Measurements from ENCODE around the gene GJA9. TPM values are rescaled to one million over a fixed set of nuclear protein-coding genes. Genes with fewer than 3 reads are reported as not detected.
"Not testable (repeated sequence)": the region's sequence is repeated elsewhere in the genome, so short reads cannot be mapped to it uniquely, and the experiment has no call there.

GJA9 gene
- polyA plus RNA-seq (2012; ENCODE audit: insufficient read depth, insufficient read length): 0.48 TPM

- no peak for DNase-seq (ENCODE audit: low read depth, low spot score)
- H3K4me3 ChIP-seq (ENCODE audit: low read length): no peak within 1 kb of the TSS
These were observed at the start of gene GJA9 for GRCh38 chr1:38881487-38881886. Gene GJA9 (minus strand): TSS chr1:38881587. CDS start chr1:38876098, 5,489 bp downstream.

GRCh38 chr1:38929476-38929875, 48.1 kb upstream of the GJA9 start:
- DNase-seq (ENCODE audit: low read depth, low spot score): no peak

GRCh38 chr1:38929054-38929453, 47.7 kb upstream of the GJA9 start:
- no peak for DNase-seq (ENCODE audit: low read depth, low spot score)
- no peak overlapping the region for H3K4me3 ChIP-seq (ENCODE audit: low read length)

More at GRCh38 chr1:38929476-38929875, 48.1 kb upstream of the GJA9 start:
- H3K4me3 ChIP-seq (ENCODE audit: low read length): no peak overlapping the region

- H3K4me3 ChIP-seq (ENCODE audit: low read length): no peak overlapping the region
- no peak for DNase-seq (ENCODE audit: low read depth, low spot score)
These were observed 44.7 kb upstream of the GJA9 start for GRCh38 chr1:38926091-38926490.

- no peak for DNase-seq (ENCODE audit: low read depth, low spot score)
- H3K4me3 ChIP-seq (ENCODE audit: low read length): no peak overlapping the region
These were observed 44.0 kb upstream of the GJA9 start for GRCh38 chr1:38925391-38925790.

GRCh38 chr1:38923607-38924006, 42.2 kb upstream of the GJA9 start:
- no peak overlapping the region for H3K4me3 ChIP-seq (ENCODE audit: low read length)
- no peak for DNase-seq (ENCODE audit: low read depth, low spot score)

GRCh38 chr1:38919130-38919529, 37.7 kb upstream of the GJA9 start:
- DNase-seq (ENCODE audit: low read depth, low spot score): no peak
- no peak overlapping the region for H3K4me3 ChIP-seq (ENCODE audit: low read length)

- DNase-seq (ENCODE audit: low read depth, low spot score): no peak
- H3K4me3 ChIP-seq (ENCODE audit: low read length): no peak overlapping the region
These were observed 37.2 kb upstream of the GJA9 start for GRCh38 chr1:38918568-38918967.

GRCh38 chr1:38917772-38918171, 36.4 kb upstream of the GJA9 start:
- no peak overlapping the region for H3K4me3 ChIP-seq (ENCODE audit: low read length)
- no peak for DNase-seq (ENCODE audit: low read depth, low spot score)

GRCh38 chr1:38917337-38917736, 36.0 kb upstream of the GJA9 start:
- H3K4me3 ChIP-seq (ENCODE audit: low read length): no peak overlapping the region
- DNase-seq (ENCODE audit: low read depth, low spot score): no peak

GRCh38 chr1:38915352-38915948, 34.1 kb upstream of the GJA9 start:
- DNase-seq (ENCODE audit: low read depth, low spot score): no peak
- H3K4me3 ChIP-seq (ENCODE audit: low read length): no peak overlapping the region

- not testable (repeated sequence) for H3K4me3 ChIP-seq (ENCODE audit: low read length); DNase-seq (ENCODE audit: low read depth, low spot score)
These were observed 33.5 kb upstream of the GJA9 start for GRCh38 chr1:38914908-38915307.

- H3K4me3 ChIP-seq (ENCODE audit: low read length): no peak overlapping the region
- DNase-seq (ENCODE audit: low read depth, low spot score): no peak
These were observed 27.4 kb upstream of the GJA9 start for GRCh38 chr1:38908821-38909220.

- no peak for DNase-seq (ENCODE audit: low read depth, low spot score)
- no peak overlapping the region for H3K4me3 ChIP-seq (ENCODE audit: low read length)
These were observed 24.6 kb upstream of the GJA9 start for GRCh38 chr1:38905985-38906384.

GRCh38 chr1:38899560-38899959, 18.2 kb upstream of the GJA9 start:
- no peak overlapping the region for H3K4me3 ChIP-seq (ENCODE audit: low read length)

GRCh38 chr1:38898653-38899230, 17.4 kb upstream of the GJA9 start:
- no peak for DNase-seq (ENCODE audit: low read depth, low spot score)
- no peak overlapping the region for H3K4me3 ChIP-seq (ENCODE audit: low read length)

More at GRCh38 chr1:38899560-38899959, 18.2 kb upstream of the GJA9 start:
- no peak for DNase-seq (ENCODE audit: low read depth, low spot score)

GRCh38 chr1:38896169-38896568, 14.8 kb upstream of the GJA9 start:
- DNase-seq (ENCODE audit: low read depth, low spot score): no peak
- H3K4me3 ChIP-seq (ENCODE audit: low read length): no peak overlapping the region

- DNase-seq (ENCODE audit: low read depth, low spot score): no peak
- no peak overlapping the region for H3K4me3 ChIP-seq (ENCODE audit: low read length)
These were observed 11.6 kb upstream of the GJA9 start for GRCh38 chr1:38892976-38893375.

GRCh38 chr1:38891753-38892152, 10.4 kb upstream of the GJA9 start:
- H3K4me3 ChIP-seq (ENCODE audit: low read length): no peak overlapping the region
- DNase-seq (ENCODE audit: low read depth, low spot score): no peak

GRCh38 chr1:38889589-38889988, 8.2 kb upstream of the GJA9 start:
- no peak for DNase-seq (ENCODE audit: low read depth, low spot score)
- no peak overlapping the region for H3K4me3 ChIP-seq (ENCODE audit: low read length)

Data from Jurkat, Clone E6-1 (cell line).